AG09319 (cell line): ENCODE results near the gene RAD9A.

ENCODE experiments used
- DNase-seq: peaks from one replicate; pipeline ENCODE4 v3.0.0-alpha.2; 2010; ENCODE audit warnings: low read depth; ENCODE audit errors: extremely low read depth
- TF ChIP-seq, protein P1 (sequence below): IDR thresholded peaks from 2 replicates; pipeline ENCODE4 v1.5.1; 2011; ENCODE audit warnings: low read depth, mild to moderate bottlenecking, inconsistent platforms, low read length, moderate library complexity

RAD9A gene

GRCh38 chr11:67405688-67406339 is 14.0 kb downstream of the RAD9A start:
- DNase-seq = no peak
- TF ChIP-seq, protein P1, sequence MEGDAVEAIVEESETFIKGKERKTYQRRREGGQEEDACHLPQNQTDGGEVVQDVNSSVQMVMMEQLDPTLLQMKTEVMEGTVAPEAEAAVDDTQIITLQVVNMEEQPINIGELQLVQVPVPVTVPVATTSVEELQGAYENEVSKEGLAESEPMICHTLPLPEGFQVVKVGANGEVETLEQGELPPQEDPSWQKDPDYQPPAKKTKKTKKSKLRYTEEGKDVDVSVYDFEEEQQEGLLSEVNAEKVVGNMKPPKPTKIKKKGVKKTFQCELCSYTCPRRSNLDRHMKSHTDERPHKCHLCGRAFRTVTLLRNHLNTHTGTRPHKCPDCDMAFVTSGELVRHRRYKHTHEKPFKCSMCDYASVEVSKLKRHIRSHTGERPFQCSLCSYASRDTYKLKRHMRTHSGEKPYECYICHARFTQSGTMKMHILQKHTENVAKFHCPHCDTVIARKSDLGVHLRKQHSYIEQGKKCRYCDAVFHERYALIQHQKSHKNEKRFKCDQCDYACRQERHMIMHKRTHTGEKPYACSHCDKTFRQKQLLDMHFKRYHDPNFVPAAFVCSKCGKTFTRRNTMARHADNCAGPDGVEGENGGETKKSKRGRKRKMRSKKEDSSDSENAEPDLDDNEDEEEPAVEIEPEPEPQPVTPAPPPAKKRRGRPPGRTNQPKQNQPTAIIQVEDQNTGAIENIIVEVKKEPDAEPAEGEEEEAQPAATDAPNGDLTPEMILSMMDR = no peak

- DNase-seq = no peak
- TF ChIP-seq, protein P1 = no peak
Observed at GRCh38 chr11:67406420-67406968, 14.7 kb downstream of the RAD9A start.

DNA sequence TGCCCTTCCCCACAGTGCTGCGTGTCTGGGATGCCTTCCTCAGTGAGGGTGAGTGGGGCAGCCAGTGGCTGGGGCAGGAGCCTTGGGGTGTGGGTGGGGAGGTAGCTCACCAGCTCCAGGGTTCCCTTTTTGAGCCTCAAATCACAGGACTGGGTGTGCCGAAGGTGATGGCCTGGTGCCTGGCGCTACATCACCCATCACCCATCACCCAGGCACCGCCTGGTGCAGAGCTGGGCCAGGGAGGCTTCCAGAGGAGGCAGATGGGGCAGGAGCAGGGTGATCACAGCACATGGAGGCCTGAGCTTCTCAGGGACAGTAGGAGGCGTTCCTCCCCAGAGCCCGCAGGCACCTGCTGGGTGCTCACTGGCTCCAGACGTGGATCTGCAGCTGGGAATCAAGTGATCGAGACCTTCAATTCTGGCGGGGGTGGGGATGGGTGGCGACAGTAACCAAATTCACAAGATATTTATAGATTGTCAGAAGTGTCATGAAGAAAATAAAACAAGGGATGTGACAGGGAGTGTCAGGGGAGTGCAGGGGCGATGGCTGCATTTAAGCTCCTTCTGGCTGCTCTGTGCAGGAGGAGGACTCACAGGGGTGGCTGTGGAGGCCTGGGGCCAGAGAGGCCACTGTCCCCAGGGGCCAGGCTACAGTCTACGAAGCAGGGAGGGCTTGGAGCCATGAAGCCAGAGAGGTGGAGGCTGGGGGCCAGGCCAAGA is 15.3 kb downstream of the RAD9A start:
- TF ChIP-seq, protein P1 = no peak
- no peak for DNase-seq

GRCh38 chr11:67407688-67408163 is 15.9 kb downstream of the RAD9A start:
- DNase-seq = no peak
- TF ChIP-seq, protein P1 = no peak

- TF ChIP-seq, protein P1 = no peak
Observed at GRCh38 chr11:67408437-67409200, 16.8 kb downstream of the RAD9A start.

DNA sequence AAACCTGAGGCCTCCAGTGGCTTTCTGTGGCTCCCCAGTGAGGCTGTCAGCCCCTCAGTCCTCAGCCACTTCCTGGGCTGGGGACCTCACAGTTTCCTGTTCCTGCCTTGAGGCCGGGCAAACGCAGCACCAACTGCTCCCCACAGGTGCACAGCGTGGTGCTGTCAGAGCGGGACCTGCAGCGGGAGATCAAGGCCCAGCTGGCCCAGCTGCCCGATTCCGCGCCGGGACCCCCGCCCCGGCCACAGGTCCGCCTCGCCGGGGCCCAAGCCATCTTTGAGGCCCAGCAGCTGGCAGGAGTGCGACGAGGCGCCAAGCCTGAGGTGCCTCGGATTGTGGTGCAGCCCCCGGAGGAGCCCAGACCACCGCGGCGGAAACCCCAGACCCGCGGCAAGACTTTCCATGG is 17.5 kb downstream of the RAD9A start:
- TF ChIP-seq, protein P1 = no peak
- no peak for DNase-seq

More at GRCh38 chr11:67408437-67409200, 16.8 kb downstream of the RAD9A start:
- DNase-seq = no peak
